Right lobe of liver (tissue), 6 donors: ENCODE results near the gene SHKBP1. TPM values are rescaled to one million over a fixed set of nuclear protein-coding genes. Genes with fewer than 3 reads are reported as not detected.

Experiments
- ATAC-seq, 4 donors: fragments of 200-7000 bp; cut with Tn5 transposase; one replicate each; pipeline ENCODE4 v1.9.1; 2020; ENCODE audit warnings: mild to moderate bottlenecking in 4 of 4, moderate library complexity in 4 of 4
- DNase-seq, 3 donors: peaks; one replicate each; pipeline ENCODE4 v3.0.0-alpha.2; 2020
- H3K27ac ChIP-seq, 3 donors: fragments of 200-600 bp; one replicate each; pipeline ENCODE4 v1.8.0; 2022
- H3K27me3 ChIP-seq, 2 donors: fragments of 200-600 bp; one replicate each; pipeline ENCODE4 v1.8.0; 2022
- H3K36me3 ChIP-seq, 4 donors: fragments of 200-600 bp; sonication (generic) in 1 of 4; one replicate each; pipeline versions ENCODE4 v1.5.1 to v1.8.0; 2017 to 2022; ENCODE audit warnings: control low read depth in 1 of 4
- H3K4me1 ChIP-seq, 4 donors: fragments of 200-600 bp; sonication (generic) in 1 of 4; one replicate each; pipeline versions ENCODE4 v1.5.1 to v1.8.0; 2017 to 2022; ENCODE audit warnings: control low read depth in 1 of 4
- H3K4me3 ChIP-seq, 3 donors: fragments of 200-600 bp; one replicate each; pipeline ENCODE4 v1.8.0; 2022
- H3K9me3 ChIP-seq, 4 donors: fragments of 200-600 bp; sonication (generic) in 1 of 4; one replicate each; pipeline versions ENCODE4 v1.5.1 to v1.8.0; 2017 to 2022; ENCODE audit warnings: control low read depth in 1 of 4
- CTCF ChIP-seq, 4 donors: fragments of 200-600 bp in 3 of 4; fragments of 450-650 bp in 1 of 4; IDR thresholded peaks; one replicate each; pipeline versions ENCODE4 v1.5.1 to v1.8.0; 2016 to 2022; ENCODE audit warnings: antibody characterized with exemption in 4 of 4, mild to moderate bottlenecking in 2 of 4
- POLR2A ChIP-seq: fragments of 450-650 bp; IDR thresholded peaks from one replicate; pipeline ENCODE4 v1.6.1; 2017; ENCODE audit warnings: antibody characterized with exemption, mild to moderate bottlenecking
- WGBS: methylation state at CpG from one replicate; pipeline ENCODE4 v1.1.6; 2018; ENCODE audit warnings: low coverage, low lambda C conversion rate; ENCODE audit not compliant: insufficient coverage; ENCODE audit errors: missing lambda C conversion rate; 5-methylcytosine and 5-hydroxymethylcytosine counted together
- intact Hi-C, 2 donors: fragments of 100-400 bp; cut with DNase I; formaldehyde crosslinking; loops; one replicate each; pipeline versions ENCODE4 v1.11.2 to v1.14.1; 2022
- total RNA-seq, 6 experiments: library from RNA; depleted of rRNA in 2 of 6; stranded (reverse); fragments of >200 nt in 2 of 6; fragmentation: NEBNext Ultra II Directional in 3 of 6; extraction: Animal tissue kit (Norgen Biotek cat#: 25700) in 3 of 6; gene quantifications; one replicate each; pipeline versions ENCODE4 v1.1.0 to v1.2.4, GENCODE V29; 2016 to 2023
- donor health status: DM: no; HTN: yes; CAD: no.
- donor health status: DM: no; HTN: no; CAD: no.
- donor health status: DM: no; HTN: no; CAD: no.
- donor health status: DM: no; HTN: yes; CAD: no.
- donor health status: DM: no; HTN: yes; CAD: no.

Gene SHKBP1
- total RNA-seq, 6 experiments from 2014 or later, result 16.1 to 29.0 (median 22.4) TPM

- no peak for TF ChIP-seq CTCF (IDR thresholded peaks at IDR 0.05)
- TF ChIP-seq POLR2A, result no peak
- Histone ChIP-seq H3K27me3 (no peaks in the 10 kb centered on the region), H3K4me3 (no peak overlapping the region), H3K9me3 (no peaks in the 10 kb centered on the region), H3K36me3 (no peaks in the 10 kb centered on the region), H3K4me1 (no peaks in the 10 kb centered on the region), H3K27ac (no peak overlapping the region)
- ATAC-seq, result no peak
- no peak for DNase-seq
- 33% methylated on average over 10 of the region's 69 CpGs for WGBS
- intact Hi-C loops, result no loop called here
Observed at GRCh38 chr19:40553885-40554857, 22.5 kb upstream of the SHKBP1 start.

- H3K27me3 ChIP-seq, result no peaks in the 10 kb centered on the region
- WGBS, result 36% methylated on average over 2 of the region's 17 CpGs
Observed at GRCh38 chr19:40555978-40556689, 20.5 kb upstream of the SHKBP1 start.

GRCh38 chr19:40556953-40557530, 19.6 kb upstream of the SHKBP1 start:
- H3K36me3 ChIP-seq, result no peaks in the 10 kb centered on the region
- no peak for DNase-seq
- no peaks in the 10 kb centered on the region for H3K9me3 ChIP-seq
- no peak for ATAC-seq
- H3K4me3 ChIP-seq, result no peak overlapping the region
- H3K4me1 ChIP-seq, result no peaks in the 10 kb centered on the region
- H3K27ac ChIP-seq, result no peak overlapping the region
- WGBS, result 69% methylated on average over 10 of the region's 24 CpGs
- intact Hi-C loops, result no loop called here
- H3K27me3 ChIP-seq, result no peaks in the 10 kb centered on the region
- no peak for TF ChIP-seq CTCF (IDR thresholded peaks at IDR 0.05)
- no peak for TF ChIP-seq POLR2A

More at GRCh38 chr19:40555978-40556689, 20.5 kb upstream of the SHKBP1 start:
- TF ChIP-seq POLR2A (no peak), CTCF (IDR thresholded peaks at IDR 0.05) (no peak)
- intact Hi-C loops, result no loop called here
- Histone ChIP-seq H3K9me3 (no peaks in the 10 kb centered on the region), H3K27ac (no peak overlapping the region), H3K4me3 (no peak overlapping the region), H3K36me3 (no peaks in the 10 kb centered on the region), H3K4me1 (no peaks in the 10 kb centered on the region)
- no peak for ATAC-seq
- no peak for DNase-seq

GRCh38 chr19:40559394-40559793, 17.3 kb upstream of the SHKBP1 start:
- WGBS, result 85% methylated on average over 3 of the region's 3 CpGs
- intact Hi-C loops, result no loop called here
- DNase-seq (no peak), ATAC-seq (no peak)
- H3K27ac ChIP-seq, result no peak overlapping the region
- H3K27me3 ChIP-seq, result no peaks in the 10 kb centered on the region
- H3K4me1 ChIP-seq, result no peaks in the 10 kb centered on the region
- H3K9me3 ChIP-seq, result no peaks in the 10 kb centered on the region
- no peaks in the 10 kb centered on the region for H3K36me3 ChIP-seq
- TF ChIP-seq CTCF (IDR thresholded peaks at IDR 0.05) (no peak), POLR2A (no peak)
- H3K4me3 ChIP-seq, result no peak overlapping the region
